HCT116 (cell line): ENCODE results near the gene ELL2. TPM values are rescaled to one million over a fixed set of nuclear protein-coding genes. Genes with fewer than 3 reads are reported as not detected.

Source experiments
- ATAC-seq: fragments of 200-7000 bp; cut with Tn5 transposase; 2 replicates; pipeline ENCODE4 v1.9.1; 2020; ENCODE audit warnings: mild to moderate bottlenecking, moderate library complexity
- BruUV-seq: library from RNA; stranded (reverse); fragments of 400-500 nt; replicated peaks from 2 replicates; lab custom pipeline; 2021; lab: Mats Ljungman, UMichigan
- CTCF ChIA-PET: fragments of 300-600 bp; sonication (Branson Sonifier 250); formaldehyde crosslinking; loops from one replicate; lab custom pipeline; 2021; ENCODE audit warnings: antibody characterized with exemption; lab: Charles Lee
- POLR2A ChIA-PET: fragments of 300-600, 350-600 bp; sonication (Branson Sonifier 250); formaldehyde crosslinking; loops from one replicate; lab custom pipeline; 2021; ENCODE audit warnings: antibody characterized with exemption; lab: Charles Lee
- RAD21 ChIA-PET, 2 experiments: fragments of 300-600 bp; sonication (Branson Sonifier 250); formaldehyde crosslinking; loops; one replicate each; lab custom pipeline; 2023; ENCODE audit warnings: low total read pairs in 2 of 2; ENCODE audit not compliant: uncharacterized antibody in 2 of 2, unreplicated experiment in 2 of 2, low non-redundant PET in 1 of 2; lab: Charles Lee
- DNase-seq: peaks from one replicate; pipeline ENCODE4 v3.0.0-alpha.2; 2010; ENCODE audit warnings: low read depth, low spot score
- H2AFZ ChIP-seq: fragments of 200-600 bp; shearing (Covaris generic), sonication (generic); 2 replicates; pipeline ENCODE4 v1.6.1; 2017; ENCODE audit warnings: low read depth, mixed run types, mixed read lengths, antibody characterized with exemption, low read length; ENCODE audit not compliant: poor library complexity, severe bottlenecking
- H3K27ac ChIP-seq: 2 replicates; pipeline ENCODE4 v1.5.1; 2012; ENCODE audit warnings: low read depth, low read length
- H3K27me3 ChIP-seq: fragments of 200-600 bp; sonication (generic); 2 replicates; pipeline ENCODE4 v1.6.1; 2016; ENCODE audit warnings: mixed run types, low read length, mixed read lengths; ENCODE audit not compliant: insufficient read depth
- H3K36me3 ChIP-seq, 2 experiments: fragments of 200-500 bp in 1 of 2; fragments of 200-600 bp in 1 of 2; sonication (Bioruptor generic) in 1 of 2; sonication (generic) in 1 of 2; 2 replicates each; pipeline versions ENCODE4 v1.5.1 to v1.6.1; 2014 to 2016; ENCODE audit warnings: low read length in 2 of 2, inconsistent platforms in 1 of 2, mixed read lengths in 1 of 2, mixed run types in 1 of 2; ENCODE audit not compliant: insufficient read depth in 2 of 2, control insufficient read depth in 1 of 2
- H3K4me1 ChIP-seq, 2 experiments: fragments of 200-600 bp in 1 of 2; sonication (generic) in 1 of 2; 2 replicates each; pipeline versions ENCODE4 v1.5.1 to v1.6.1; 2012 to 2017; ENCODE audit warnings: low read length in 2 of 2, inconsistent platforms in 1 of 2, mild to moderate bottlenecking in 1 of 2, mixed read lengths in 1 of 2, mixed run types in 1 of 2, moderate library complexity in 1 of 2; ENCODE audit not compliant: insufficient read depth in 2 of 2, control insufficient read depth in 1 of 2
- H3K4me2 ChIP-seq: fragments of 200-600 bp; sonication (generic); 2 replicates; pipeline ENCODE4 v1.6.1; 2017; ENCODE audit warnings: mixed run types, low read length, mixed read lengths
- H3K4me3 ChIP-seq, 2 experiments: fragments of 200-600 bp in 1 of 2; sonication (generic) in 1 of 2; replicated peaks in 1 of 2; 2 replicates each; pipeline ENCODE4 v1.5.1; 2011 to 2016; ENCODE audit warnings: low read length in 2 of 2, control low read depth in 1 of 2, low read depth in 1 of 2, mild to moderate bottlenecking in 1 of 2, mixed read lengths in 1 of 2, mixed run types in 1 of 2
- H3K79me2 ChIP-seq: fragments of 200-600 bp; sonication (generic); 2 replicates; pipeline ENCODE4 v1.6.1; 2017; ENCODE audit warnings: mild to moderate bottlenecking, mixed run types, low read length, moderate library complexity, mixed read lengths; ENCODE audit not compliant: insufficient read depth
- H3K9ac ChIP-seq: fragments of 200-600 bp; sonication (generic); 2 replicates; pipeline ENCODE4 v1.6.1; 2016; ENCODE audit warnings: low read length, mixed read lengths
- H3K9me2 ChIP-seq: fragments of 200-600 bp; sonication (generic), shearing (Covaris generic); 2 replicates; pipeline ENCODE4 v1.6.1; 2017; ENCODE audit warnings: mixed run types, mild to moderate bottlenecking, moderate library complexity; ENCODE audit not compliant: insufficient read depth
- H3K9me3 ChIP-seq, 2 experiments: fragments of 200-500 bp in 1 of 2; fragments of 200-600 bp in 1 of 2; sonication (Bioruptor generic) in 1 of 2; sonication (generic) in 1 of 2; 2 replicates each; pipeline ENCODE4 v1.6.1; 2014 to 2017; ENCODE audit warnings: low read length in 2 of 2, mixed read lengths in 2 of 2, inconsistent platforms in 1 of 2, low read depth in 1 of 2, mild to moderate bottlenecking in 1 of 2, mixed run types in 1 of 2, moderate library complexity in 1 of 2; ENCODE audit not compliant: control insufficient read depth in 1 of 2, insufficient read depth in 1 of 2
- H4K20me1 ChIP-seq: fragments of 200-600 bp; sonication (generic), shearing (Covaris generic); 2 replicates; pipeline ENCODE4 v1.6.1; 2017; ENCODE audit warnings: mixed run types, mild to moderate bottlenecking, moderate library complexity; ENCODE audit not compliant: insufficient read depth
- CBX3 ChIP-seq: IDR thresholded peaks from 2 replicates; pipeline ENCODE4 v1.6.1; 2012; ENCODE audit warnings: low read depth
- CEBPB ChIP-seq: IDR thresholded peaks from 2 replicates; pipeline ENCODE4 v1.6.1; 2012; ENCODE audit warnings: low read depth
- ELF1 ChIP-seq: IDR thresholded peaks from 2 replicates; pipeline ENCODE4 v1.6.1; 2012; ENCODE audit warnings: low read depth, borderline replicate concordance
- FOSL1 ChIP-seq: IDR thresholded peaks from 2 replicates; pipeline ENCODE4 v1.6.1; 2012; ENCODE audit warnings: low read depth
- JUND ChIP-seq: IDR thresholded peaks from 2 replicates; pipeline ENCODE4 v1.6.1; 2012
- POLR2A ChIP-seq: IDR thresholded peaks from 2 replicates; pipeline ENCODE4 v1.7.0; 2011; ENCODE audit warnings: borderline replicate concordance; ENCODE audit not compliant: insufficient read depth, insufficient read length; ENCODE audit errors: extremely low read depth
- POLR2AphosphoS5 ChIP-seq: IDR thresholded peaks from 2 replicates; pipeline ENCODE4 v1.6.1; 2011; ENCODE audit warnings: mild to moderate bottlenecking, low read depth, low read length, moderate library complexity
- RAD21 ChIP-seq: IDR thresholded peaks from 2 replicates; pipeline ENCODE4 v1.6.1; 2012; ENCODE audit warnings: low read depth, mild to moderate bottlenecking
- SIN3A ChIP-seq: IDR thresholded peaks from 2 replicates; pipeline ENCODE4 v1.6.1; 2012; ENCODE audit warnings: low read depth
- SP1 ChIP-seq: IDR thresholded peaks from 2 replicates; pipeline ENCODE4 v1.6.1; 2012; ENCODE audit warnings: low read depth
- YY1 ChIP-seq: IDR thresholded peaks from 2 replicates; pipeline ENCODE4 v1.6.1; 2011; ENCODE audit warnings: low read length, low read depth, moderate library complexity, mild to moderate bottlenecking; ENCODE audit not compliant: insufficient replicate concordance; ENCODE audit errors: extremely low read depth
- intact Hi-C: fragments of 100-400 bp; cut with micrococcal nuclease; formaldehyde crosslinking; loops from 2 replicates; pipeline ENCODE4 v1.10.0; 2022
- total RNA-seq: library from RNA; stranded (reverse); gene quantifications from one replicate; pipeline ENCODE4 v1.2.1, GENCODE V29; 2021; ENCODE audit not compliant: unreplicated experiment
- TF ChIP-seq, protein P1 (sequence below), 3 experiments: fragments of 200-600 bp in 1 of 3; sonication (generic) in 1 of 3; IDR thresholded peaks in 2 of 3; conservative IDR thresholded peaks in 1 of 3; 2 replicates each; pipeline ENCODE4 v1.5.1; 2012 to 2017; ENCODE audit warnings: low read depth in 2 of 3, low read length in 2 of 3, antibody characterized with exemption in 1 of 3, borderline replicate concordance in 1 of 3, control low read depth in 1 of 3, mild to moderate bottlenecking in 1 of 3, mixed read lengths in 1 of 3, mixed run types in 1 of 3, moderate library complexity in 1 of 3; ENCODE audit not compliant: insufficient read depth in 1 of 3
- TF ChIP-seq, protein P2 (sequence below): IDR thresholded peaks from 2 replicates; pipeline ENCODE4 v1.6.1; 2011; ENCODE audit warnings: mild to moderate bottlenecking, low read length, moderate library complexity; ENCODE audit not compliant: insufficient replicate concordance; ENCODE audit errors: extremely low read depth
- TF ChIP-seq, protein P3 (sequence below): IDR thresholded peaks from 2 replicates; pipeline ENCODE4 v1.6.1; 2012

The ELL2 gene
- total RNA-seq, 1 experiment from 2014 or later, result 29.8 TPM

GRCh38 chr5:95901676-95902627, 59.7 kb downstream of the ELL2 start:
- BruUV-seq, result no TSS peak
- TF ChIP-seq CBX3, result 0 out of 2 replicates have a peak, but pooled peaks have one; percentile 19
- no peak for TF ChIP-seq YY1
- peak; percentile 46 for TF ChIP-seq SP1
- no peak for TF ChIP-seq SIN3A
- TF ChIP-seq, protein P1, sequence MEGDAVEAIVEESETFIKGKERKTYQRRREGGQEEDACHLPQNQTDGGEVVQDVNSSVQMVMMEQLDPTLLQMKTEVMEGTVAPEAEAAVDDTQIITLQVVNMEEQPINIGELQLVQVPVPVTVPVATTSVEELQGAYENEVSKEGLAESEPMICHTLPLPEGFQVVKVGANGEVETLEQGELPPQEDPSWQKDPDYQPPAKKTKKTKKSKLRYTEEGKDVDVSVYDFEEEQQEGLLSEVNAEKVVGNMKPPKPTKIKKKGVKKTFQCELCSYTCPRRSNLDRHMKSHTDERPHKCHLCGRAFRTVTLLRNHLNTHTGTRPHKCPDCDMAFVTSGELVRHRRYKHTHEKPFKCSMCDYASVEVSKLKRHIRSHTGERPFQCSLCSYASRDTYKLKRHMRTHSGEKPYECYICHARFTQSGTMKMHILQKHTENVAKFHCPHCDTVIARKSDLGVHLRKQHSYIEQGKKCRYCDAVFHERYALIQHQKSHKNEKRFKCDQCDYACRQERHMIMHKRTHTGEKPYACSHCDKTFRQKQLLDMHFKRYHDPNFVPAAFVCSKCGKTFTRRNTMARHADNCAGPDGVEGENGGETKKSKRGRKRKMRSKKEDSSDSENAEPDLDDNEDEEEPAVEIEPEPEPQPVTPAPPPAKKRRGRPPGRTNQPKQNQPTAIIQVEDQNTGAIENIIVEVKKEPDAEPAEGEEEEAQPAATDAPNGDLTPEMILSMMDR (IDR thresholded peaks at IDR 0.05 in 2 of 3, conservative IDR thresholded peaks at IDR 0.05 in 1 of 3; ENCODE audit: borderline replicate concordance in 1 of 3, insufficient read depth in 1 of 3, low read depth in 2 of 3, low read length in 2 of 3), result no peak
- TF ChIP-seq JUND, result peak; percentile 51
- TF ChIP-seq, protein P2, sequence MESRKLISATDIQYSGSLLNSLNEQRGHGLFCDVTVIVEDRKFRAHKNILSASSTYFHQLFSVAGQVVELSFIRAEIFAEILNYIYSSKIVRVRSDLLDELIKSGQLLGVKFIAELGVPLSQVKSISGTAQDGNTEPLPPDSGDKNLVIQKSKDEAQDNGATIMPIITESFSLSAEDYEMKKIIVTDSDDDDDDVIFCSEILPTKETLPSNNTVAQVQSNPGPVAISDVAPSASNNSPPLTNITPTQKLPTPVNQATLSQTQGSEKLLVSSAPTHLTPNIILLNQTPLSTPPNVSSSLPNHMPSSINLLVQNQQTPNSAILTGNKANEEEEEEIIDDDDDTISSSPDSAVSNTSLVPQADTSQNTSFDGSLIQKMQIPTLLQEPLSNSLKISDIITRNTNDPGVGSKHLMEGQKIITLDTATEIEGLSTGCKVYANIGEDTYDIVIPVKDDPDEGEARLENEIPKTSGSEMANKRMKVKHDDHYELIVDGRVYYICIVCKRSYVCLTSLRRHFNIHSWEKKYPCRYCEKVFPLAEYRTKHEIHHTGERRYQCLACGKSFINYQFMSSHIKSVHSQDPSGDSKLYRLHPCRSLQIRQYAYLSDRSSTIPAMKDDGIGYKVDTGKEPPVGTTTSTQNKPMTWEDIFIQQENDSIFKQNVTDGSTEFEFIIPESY, result no peak
- no peak for TF ChIP-seq POLR2AphosphoS5
- TF ChIP-seq ELF1, result no peak
- TF ChIP-seq CEBPB, result no peak
- no peak for TF ChIP-seq RAD21
- TF ChIP-seq, protein P3, sequence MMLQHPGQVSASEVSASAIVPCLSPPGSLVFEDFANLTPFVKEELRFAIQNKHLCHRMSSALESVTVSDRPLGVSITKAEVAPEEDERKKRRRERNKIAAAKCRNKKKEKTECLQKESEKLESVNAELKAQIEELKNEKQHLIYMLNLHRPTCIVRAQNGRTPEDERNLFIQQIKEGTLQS, result no peak
- TF ChIP-seq FOSL1, result peak; percentile 59; the same call in 1 of the 2 replicates
- TF ChIP-seq POLR2A, result no peak
- TF ChIP-seq, all 23 proteins: peak for 4
- POLR2A ChIA-PET, result no interaction called here
- Histone ChIP-seq H3K9ac (no peak overlapping the region), H3K27me3 (no peaks in the 10 kb centered on the region), H3K4me3 (no peak overlapping the region), H3K36me3 (peaks cover 0 to 2% of the 10 kb centered on the region in 2 experiments; a peak in 3 of 4 replicates), H3K9me3 (no peaks in the 10 kb centered on the region), H3K4me2 (peak overlapping the region; percentile 42), H4K20me1 (no peaks in the 10 kb centered on the region), H2AFZ (no peak overlapping the region), H3K79me2 (no peaks in the 10 kb centered on the region), H3K9me2 (0 out of 2 replicates have a peak, but pooled peaks cover 4% of the 10 kb centered on the region), H3K27ac (no peak overlapping the region), H3K4me1 (peaks cover 0 to 12% of the 10 kb centered on the region in 2 experiments; a peak in 2 of 4 replicates)
- RAD21 ChIA-PET, result no interaction called here
- CTCF ChIA-PET, result no interaction called here
- peak; percentile 34 for DNase-seq
- ATAC-seq, result peak; percentile 74
- intact Hi-C loops, result no loop called here
